ENCODE data around the gene PHYH. TPM values are rescaled to one million over a fixed set of nuclear protein-coding genes. Genes with fewer than 3 reads are reported as not detected.

PHYH gene
- polyA plus RNA-seq, 4 donors, result 23.5 to 184 (median 70.4) TPM

- FAIRE-seq (no peak), DNase-seq (peak in 1 of 2 donors; percentile 23)
- H3K27ac ChIP-seq (ENCODE audit: low read depth in 1 of 3, low read length in 2 of 3), result no peak overlapping the region
Measured at GRCh38 chr10:13272164-13272571, 27.7 kb downstream of the PHYH start.

GRCh38 chr10:13271552-13272163 lies 28.2 kb downstream of the PHYH start:
- Histone ChIP-seq H3K4me3 (ENCODE audit: low read depth in 1 of 3, low read length in 3 of 3) (no peak overlapping the region), H3K4me1 (ENCODE audit: control insufficient read depth in 3 of 3, insufficient read depth in 2 of 3, low read depth in 1 of 3, low read length in 2 of 3) (peaks cover 0 to 9% (median 0%) of the 10 kb centered on the region in 3 donors), H3K9me3 (ENCODE audit: control insufficient read depth in 2 of 2, insufficient read depth in 1 of 2, low read depth in 1 of 2, low read length in 1 of 2) (peaks cover 0 to 3% of the 10 kb centered on the region in 2 donors), H3K27ac (ENCODE audit: low read depth in 1 of 3, low read length in 2 of 3) (no peak overlapping the region), H3K36me3 (ENCODE audit: control insufficient read depth in 3 of 3, insufficient read depth in 2 of 3, low read depth in 1 of 3, low read length in 3 of 3) (no peaks in the 10 kb centered on the region), H3K27me3 (ENCODE audit: control insufficient read depth in 3 of 3, insufficient read depth in 3 of 3, low read length in 3 of 3) (no peaks in the 10 kb centered on the region)
- FAIRE-seq (no peak), DNase-seq (peak; percentile 42 to 47)
- 47 to 55% (median 52%) methylated on average over 12 to 14 of the region's 14 CpGs for WGBS, 3 donors

More at GRCh38 chr10:13272164-13272571, 27.7 kb downstream of the PHYH start:
- Histone ChIP-seq H3K27me3 (ENCODE audit: control insufficient read depth in 3 of 3, insufficient read depth in 3 of 3, low read length in 3 of 3) (no peaks in the 10 kb centered on the region), H3K4me1 (ENCODE audit: control insufficient read depth in 3 of 3, insufficient read depth in 2 of 3, low read depth in 1 of 3, low read length in 2 of 3) (peaks cover 0 to 9% (median 0%) of the 10 kb centered on the region in 3 donors), H3K9me3 (ENCODE audit: control insufficient read depth in 2 of 2, insufficient read depth in 1 of 2, low read depth in 1 of 2, low read length in 1 of 2) (peaks cover 0 to 3% of the 10 kb centered on the region in 2 donors), H3K4me3 (ENCODE audit: low read depth in 1 of 3, low read length in 3 of 3) (no peak overlapping the region), H3K36me3 (ENCODE audit: control insufficient read depth in 3 of 3, insufficient read depth in 2 of 3, low read depth in 1 of 3, low read length in 3 of 3) (no peaks in the 10 kb centered on the region)
- WGBS, 3 donors, result 67 to 86% (median 84%) methylated on average over 12 of the region's 12 CpGs

GRCh38 chr10:13270877-13271551 lies 28.9 kb downstream of the PHYH start:
- Histone ChIP-seq H3K4me1 (ENCODE audit: control insufficient read depth in 3 of 3, insufficient read depth in 2 of 3, low read depth in 1 of 3, low read length in 2 of 3) (peaks cover 0 to 9% (median 0%) of the 10 kb centered on the region in 3 donors), H3K4me3 (ENCODE audit: low read depth in 1 of 3, low read length in 3 of 3) (no peak overlapping the region), H3K27ac (ENCODE audit: low read depth in 1 of 3, low read length in 2 of 3) (peak overlapping the region in 1 of 3 donors; percentile 34), H3K9me3 (ENCODE audit: control insufficient read depth in 2 of 2, insufficient read depth in 1 of 2, low read depth in 1 of 2, low read length in 1 of 2) (peaks cover 0 to 3% of the 10 kb centered on the region in 2 donors), H3K36me3 (ENCODE audit: control insufficient read depth in 3 of 3, insufficient read depth in 2 of 3, low read depth in 1 of 3, low read length in 3 of 3) (no peaks in the 10 kb centered on the region), H3K27me3 (ENCODE audit: control insufficient read depth in 3 of 3, insufficient read depth in 3 of 3, low read length in 3 of 3) (no peaks in the 10 kb centered on the region)
- FAIRE-seq (peak; percentile 10), DNase-seq (peak; percentile 61 to 91)
- WGBS, 3 donors, result 32 to 66% (median 46%) methylated on average over 9 of the region's 9 CpGs

GRCh38 chr10:13268841-13269240 lies 31.0 kb downstream of the PHYH start:
- FAIRE-seq, result no peak
- 24 to 36% (median 24%) methylated on average over 3 of the region's 3 CpGs for WGBS, 3 donors

GRCh38 chr10:13268310-13268709 lies 31.6 kb downstream of the PHYH start:
- WGBS, 3 donors, result 71 to 94% (median 74%) methylated on average over 4 of the region's 4 CpGs
- FAIRE-seq, result no peak

More at GRCh38 chr10:13268841-13269240, 31.0 kb downstream of the PHYH start:
- Histone ChIP-seq H3K4me3 (ENCODE audit: low read depth in 1 of 3, low read length in 3 of 3) (no peak overlapping the region), H3K27me3 (ENCODE audit: control insufficient read depth in 3 of 3, insufficient read depth in 3 of 3, low read length in 3 of 3) (no peaks in the 10 kb centered on the region), H3K27ac (ENCODE audit: low read depth in 1 of 3, low read length in 2 of 3) (no peak overlapping the region), H3K9me3 (ENCODE audit: control insufficient read depth in 2 of 2, insufficient read depth in 1 of 2, low read depth in 1 of 2, low read length in 1 of 2) (peaks cover 0 to 3% of the 10 kb centered on the region in 2 donors), H3K36me3 (ENCODE audit: control insufficient read depth in 3 of 3, insufficient read depth in 2 of 3, low read depth in 1 of 3, low read length in 3 of 3) (no peaks in the 10 kb centered on the region), H3K4me1 (ENCODE audit: control insufficient read depth in 3 of 3, insufficient read depth in 2 of 3, low read depth in 1 of 3, low read length in 2 of 3) (peaks cover 0 to 9% (median 0%) of the 10 kb centered on the region in 3 donors)
- peak; percentile 16 to 17 for DNase-seq

GRCh38 chr10:13263591-13263990 lies 36.3 kb downstream of the PHYH start:
- Histone ChIP-seq H3K9me3 (ENCODE audit: control insufficient read depth in 2 of 2, insufficient read depth in 1 of 2, low read depth in 1 of 2, low read length in 1 of 2) (peaks cover 0 to 6% of the 10 kb centered on the region in 2 donors), H3K4me1 (ENCODE audit: control insufficient read depth in 3 of 3, insufficient read depth in 2 of 3, low read depth in 1 of 3, low read length in 2 of 3) (no peaks in the 10 kb centered on the region), H3K27me3 (ENCODE audit: control insufficient read depth in 3 of 3, insufficient read depth in 3 of 3, low read length in 3 of 3) (no peaks in the 10 kb centered on the region), H3K4me3 (ENCODE audit: low read depth in 1 of 3, low read length in 3 of 3) (no peak overlapping the region), H3K27ac (ENCODE audit: low read depth in 1 of 3, low read length in 2 of 3) (no peak overlapping the region), H3K36me3 (ENCODE audit: control insufficient read depth in 3 of 3, insufficient read depth in 2 of 3, low read depth in 1 of 3, low read length in 3 of 3) (no peaks in the 10 kb centered on the region)
- no peak for DNase-seq
- no peak for FAIRE-seq
- 76 to 81% (median 80%) methylated on average over 7 of the region's 7 CpGs for WGBS, 3 donors

More at GRCh38 chr10:13268310-13268709, 31.6 kb downstream of the PHYH start:
- no peaks in the 10 kb centered on the region for H3K36me3 ChIP-seq (ENCODE audit: control insufficient read depth in 3 of 3, insufficient read depth in 2 of 3, low read depth in 1 of 3, low read length in 3 of 3)
- no peak overlapping the region for H3K4me3 ChIP-seq (ENCODE audit: low read depth in 1 of 3, low read length in 3 of 3)
- DNase-seq, result no peak
- H3K4me1 ChIP-seq (ENCODE audit: control insufficient read depth in 3 of 3, insufficient read depth in 2 of 3, low read depth in 1 of 3, low read length in 2 of 3), result peaks cover 0 to 9% (median 0%) of the 10 kb centered on the region in 3 donors
- peaks cover 0 to 3% of the 10 kb centered on the region in 2 donors for H3K9me3 ChIP-seq (ENCODE audit: control insufficient read depth in 2 of 2, insufficient read depth in 1 of 2, low read depth in 1 of 2, low read length in 1 of 2)
- no peak overlapping the region for H3K27ac ChIP-seq (ENCODE audit: low read depth in 1 of 3, low read length in 2 of 3)
- no peaks in the 10 kb centered on the region for H3K27me3 ChIP-seq (ENCODE audit: control insufficient read depth in 3 of 3, insufficient read depth in 3 of 3, low read length in 3 of 3)

GRCh38 chr10:13262433-13262832 lies 37.4 kb downstream of the PHYH start:
- 86 to 97% (median 94%) methylated on average over 1 of the region's 1 CpG for WGBS, 3 donors
- Histone ChIP-seq H3K4me1 (ENCODE audit: control insufficient read depth in 3 of 3, insufficient read depth in 2 of 3, low read depth in 1 of 3, low read length in 2 of 3) (no peaks in the 10 kb centered on the region), H3K27ac (ENCODE audit: low read depth in 1 of 3, low read length in 2 of 3) (no peak overlapping the region), H3K4me3 (ENCODE audit: low read depth in 1 of 3, low read length in 3 of 3) (no peak overlapping the region), H3K27me3 (ENCODE audit: control insufficient read depth in 3 of 3, insufficient read depth in 3 of 3, low read length in 3 of 3) (no peaks in the 10 kb centered on the region), H3K9me3 (ENCODE audit: control insufficient read depth in 2 of 2, insufficient read depth in 1 of 2, low read depth in 1 of 2, low read length in 1 of 2) (peaks cover 0 to 3% of the 10 kb centered on the region in 2 donors), H3K36me3 (ENCODE audit: control insufficient read depth in 3 of 3, insufficient read depth in 2 of 3, low read depth in 1 of 3, low read length in 3 of 3) (no peaks in the 10 kb centered on the region)
- no peak for FAIRE-seq
- no peak for DNase-seq

GRCh38 chr10:13257621-13258140 lies 42.2 kb downstream of the PHYH start:
- FAIRE-seq (no peak), DNase-seq (no peak)
- Histone ChIP-seq H3K9me3 (ENCODE audit: control insufficient read depth in 2 of 2, insufficient read depth in 1 of 2, low read depth in 1 of 2, low read length in 1 of 2) (peaks cover 0 to 3% of the 10 kb centered on the region in 2 donors), H3K4me3 (ENCODE audit: low read depth in 1 of 3, low read length in 3 of 3) (no peak overlapping the region), H3K4me1 (ENCODE audit: control insufficient read depth in 3 of 3, insufficient read depth in 2 of 3, low read depth in 1 of 3, low read length in 2 of 3) (no peaks in the 10 kb centered on the region), H3K36me3 (ENCODE audit: control insufficient read depth in 3 of 3, insufficient read depth in 2 of 3, low read depth in 1 of 3, low read length in 3 of 3) (no peaks in the 10 kb centered on the region), H3K27ac (ENCODE audit: low read depth in 1 of 3, low read length in 2 of 3) (no peak overlapping the region), H3K27me3 (ENCODE audit: control insufficient read depth in 3 of 3, insufficient read depth in 3 of 3, low read length in 3 of 3) (no peaks in the 10 kb centered on the region)
- WGBS, 3 donors, result 75 to 88% (median 81%) methylated on average over 5 of the region's 5 CpGs

Measured in small intestine (tissue), 7 donors.